HUDEP-2 (cell line): ENCODE measurements around the gene NTN4.
"Not testable (repeated sequence)": the region's sequence is repeated elsewhere in the genome, so short reads cannot be mapped to it uniquely, and the experiment has no call there.

Experiments
- DNase-seq, 76 experiments: peaks; one replicate each; lab custom pipeline; 2025; ENCODE audit not compliant: unreplicated experiment in 76 of 76; lab: John Stamatoyannopoulos, UW

Gene NTN4

GRCh38 chr12:95715177-95715576, 75.4 kb downstream of the NTN4 start:
- no peak for DNase-seq

- no peak for DNase-seq
These were observed 78.3 kb downstream of the NTN4 start for GRCh38 chr12:95712269-95712668.

GRCh38 chr12:95710386-95710785, 80.2 kb downstream of the NTN4 start:
- DNase-seq, result no peak

- no peak for DNase-seq
These were observed 81.4 kb downstream of the NTN4 start for GRCh38 chr12:95709152-95709551.

- DNase-seq, result no peak
These were observed 85.4 kb downstream of the NTN4 start for GRCh38 chr12:95705143-95705542.

GRCh38 chr12:95703986-95704385, 86.6 kb downstream of the NTN4 start:
- no peak for DNase-seq

GRCh38 chr12:95701722-95702418, 88.7 kb downstream of the NTN4 start:
- DNase-seq, result no peak

- no peak for DNase-seq
These were observed 89.3 kb downstream of the NTN4 start for GRCh38 chr12:95701275-95701674.

GRCh38 chr12:95700316-95700785, 90.2 kb downstream of the NTN4 start:
- DNase-seq, result no peak

- no peak for DNase-seq
These were observed 91.0 kb downstream of the NTN4 start for GRCh38 chr12:95699579-95699978.

- DNase-seq, result no peak
These were observed 96.4 kb downstream of the NTN4 start for GRCh38 chr12:95694136-95694535.

GRCh38 chr12:95693689-95694088, 96.9 kb downstream of the NTN4 start:
- DNase-seq, result no peak

GRCh38 chr12:95690861-95691635, 99.5 kb downstream of the NTN4 start:
- no peak for DNase-seq

GRCh38 chr12:95687937-95688336, 102.6 kb downstream of the NTN4 start:
- DNase-seq, result no peak

- no peak for DNase-seq
These were observed 107.1 kb downstream of the NTN4 start for GRCh38 chr12:95683418-95683817.

- DNase-seq, result no peak
These were observed 109.3 kb downstream of the NTN4 start for GRCh38 chr12:95681210-95681765.

GRCh38 chr12:95678684-95679083, 111.9 kb downstream of the NTN4 start:
- DNase-seq, result no peak

- not testable (repeated sequence) for DNase-seq
These were observed 112.8 kb downstream of the NTN4 start for GRCh38 chr12:95677782-95678181.

GRCh38 chr12:95674631-95675030, 115.9 kb downstream of the NTN4 start:
- no peak for DNase-seq

- no peak for DNase-seq
These were observed 116.4 kb downstream of the NTN4 start for GRCh38 chr12:95674163-95674562.

GRCh38 chr12:95673576-95673975, 117.0 kb downstream of the NTN4 start:
- DNase-seq, result no peak

GRCh38 chr12:95672166-95672565, 118.4 kb downstream of the NTN4 start:
- DNase-seq, result no peak
